OCI-LY7 (cell line): ENCODE data around the gene TNFAIP8L1.

Experiments
- CTCF ChIP-seq: fragments of 200-600 bp; sonication (generic); conservative IDR thresholded peaks from 2 replicates; pipeline ENCODE4 v1.5.1; 2014; ENCODE audit warnings: mild to moderate bottlenecking, antibody characterized with exemption, low read length, moderate library complexity, mixed read lengths
- EZH2phosphoT487 ChIP-seq: fragments of 200-600 bp; sonication (generic); IDR thresholded peaks from 2 replicates; pipeline ENCODE4 v1.6.1; 2018; ENCODE audit warnings: low read depth, borderline replicate concordance, mild to moderate bottlenecking, mixed run types, antibody characterized with exemption, low read length, moderate library complexity, mixed read lengths

- no peak for TF ChIP-seq CTCF
- no peak for TF ChIP-seq EZH2phosphoT487
These were observed 14.6 kb downstream of the TNFAIP8L1 start for GRCh38 chr19:4653793-4654436.
